ENCODE measurements around the gene DCAF6. TPM values are rescaled to one million over a fixed set of nuclear protein-coding genes. Genes with fewer than 3 reads are reported as not detected.
A peak's percentile ranks its signal among the peaks of the same experiment; 100 is the strongest.

Gene DCAF6
- total RNA-seq, 1 donor from 2014 or later: 53.7 TPM

- DNase-seq (ENCODE audit: low spot score): no peak
Measured at GRCh38 chr1:168105846-168106245, 169.4 kb downstream of the DCAF6 start.

- no peak for DNase-seq (ENCODE audit: low spot score)
Measured at GRCh38 chr1:168106274-168106673, 169.8 kb downstream of the DCAF6 start.

DNA sequence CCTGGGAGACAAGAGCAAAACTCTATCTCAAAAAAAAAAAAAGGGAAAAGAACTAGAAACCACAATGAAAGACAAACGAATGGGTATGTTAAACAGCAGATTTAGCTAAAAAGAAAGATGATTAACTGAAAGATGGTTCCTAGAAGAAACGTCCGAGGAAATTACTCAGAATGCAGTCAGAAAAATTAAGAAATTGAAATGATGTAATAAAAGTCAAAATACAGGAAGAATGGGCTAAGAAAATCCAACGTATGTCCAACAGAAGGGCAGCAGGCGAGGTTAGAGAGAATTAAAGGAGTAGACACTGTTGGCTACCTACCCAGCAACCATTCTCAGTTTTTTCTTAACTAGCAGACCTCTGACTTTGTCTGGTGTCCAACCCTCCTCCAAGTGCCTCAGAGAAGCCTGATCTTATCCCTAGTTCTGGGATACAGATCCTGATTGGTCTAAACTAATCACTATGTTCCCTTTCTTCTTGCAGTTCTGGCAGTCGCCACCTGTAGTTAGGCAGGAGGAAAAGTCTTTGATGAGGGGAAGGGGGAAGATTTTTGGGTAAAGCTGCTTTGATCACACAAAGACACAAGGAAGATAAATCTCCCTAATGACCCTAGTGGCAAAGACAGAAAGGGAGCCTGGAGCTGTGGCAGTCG is 174.5 kb downstream of the DCAF6 start:
- no peak for DNase-seq (ENCODE audit: low spot score)

DNA sequence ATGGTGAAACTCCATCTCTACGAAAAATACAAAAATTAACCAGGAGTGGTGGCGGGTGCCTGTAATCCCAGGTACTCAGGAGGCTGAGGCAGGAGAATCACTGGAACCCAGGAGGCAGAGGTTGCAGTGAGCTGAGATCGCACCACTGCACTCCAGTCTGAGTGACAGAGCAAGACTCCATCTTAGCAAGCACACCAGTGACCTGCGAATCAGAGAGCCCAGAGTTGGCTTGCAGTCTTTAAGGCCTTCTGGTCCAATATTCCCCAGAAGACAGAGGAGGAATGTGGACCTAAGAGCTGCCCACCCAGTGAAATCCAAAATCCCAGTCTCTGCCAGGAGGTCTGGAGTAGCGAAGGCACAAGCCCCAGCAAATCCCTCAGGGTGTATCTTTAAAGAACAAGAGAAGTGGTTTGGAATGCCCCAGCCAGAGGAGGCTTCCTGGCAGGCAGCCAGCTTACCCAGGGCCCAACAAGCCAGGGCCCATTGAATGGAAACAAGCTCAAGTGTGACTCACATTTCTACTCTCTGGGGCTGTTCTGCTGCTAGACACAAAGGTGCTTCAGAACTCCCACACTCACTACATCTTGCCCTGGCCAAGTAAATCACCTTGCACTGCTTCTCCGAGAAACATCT is 176.3 kb downstream of the DCAF6 start:
- DNase-seq (ENCODE audit: low spot score): peak; percentile 71

DNA sequence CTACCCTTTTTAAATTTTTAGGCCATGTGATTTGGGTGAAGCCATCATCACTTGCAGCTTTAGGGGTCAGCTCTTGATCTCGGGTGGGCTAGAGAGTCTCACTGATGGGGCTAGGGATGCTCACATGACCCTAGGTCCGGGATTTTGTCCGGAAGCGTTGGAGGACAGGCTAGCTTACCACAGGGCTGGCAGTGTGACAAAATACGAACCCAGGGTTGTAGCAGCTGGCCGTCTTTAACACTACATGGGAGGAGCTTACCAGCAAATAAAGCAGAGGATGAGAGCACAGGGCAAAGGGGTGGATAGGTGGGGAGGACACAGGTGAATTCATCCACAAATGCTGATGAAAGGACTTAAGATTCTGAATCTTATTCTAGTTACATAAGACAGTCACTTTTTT is 178.4 kb downstream of the DCAF6 start:
- no peak for DNase-seq (ENCODE audit: low spot score)

DNA sequence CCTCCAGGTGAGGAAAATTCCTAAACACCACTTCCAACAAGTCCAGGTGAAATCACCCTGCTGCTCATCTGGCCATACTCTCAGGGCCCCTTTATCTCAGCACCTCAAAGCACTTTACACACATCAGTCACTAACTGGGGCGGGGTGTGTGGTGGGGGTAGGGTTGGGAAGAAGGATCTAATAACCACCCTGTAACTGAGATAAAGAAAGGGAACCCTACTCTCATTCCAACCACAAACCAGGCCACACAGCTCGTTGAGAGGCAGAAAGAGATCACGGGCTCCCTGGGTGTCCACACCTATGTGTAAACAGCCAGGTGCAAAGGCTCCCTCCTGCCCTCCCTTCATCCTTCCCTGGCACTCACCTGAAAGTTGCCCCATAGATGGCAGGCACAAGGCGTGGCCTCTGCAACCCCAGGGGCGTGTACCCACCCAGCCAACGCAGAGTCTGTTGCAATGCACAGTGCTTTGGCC is 179.9 kb downstream of the DCAF6 start:
- DNase-seq (ENCODE audit: low spot score): no peak

DNA sequence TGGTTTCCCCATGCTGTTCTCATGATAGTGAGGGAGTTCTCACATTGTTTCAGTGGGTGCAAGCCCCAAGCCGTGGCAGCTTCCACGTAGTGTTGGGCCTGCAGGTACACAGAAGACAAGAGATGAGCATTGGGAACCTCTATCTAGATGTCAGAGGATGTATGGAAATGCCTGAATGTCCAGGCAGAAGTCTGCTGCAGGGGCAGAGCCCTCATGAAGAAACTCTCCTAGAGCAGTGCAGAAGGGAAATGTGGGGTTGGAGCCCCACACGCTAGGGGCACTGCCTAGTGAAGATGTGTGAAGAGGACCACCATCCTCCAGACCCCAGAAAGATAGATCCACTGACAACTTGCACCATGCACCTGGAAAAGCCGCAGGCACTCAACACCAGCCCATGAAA is 183.3 kb downstream of the DCAF6 start:
- DNase-seq (ENCODE audit: low spot score): no peak

GRCh38 chr1:168121401-168122011 is 185.0 kb downstream of the DCAF6 start:
- DNase-seq (ENCODE audit: low spot score): peak; percentile 62

DNA sequence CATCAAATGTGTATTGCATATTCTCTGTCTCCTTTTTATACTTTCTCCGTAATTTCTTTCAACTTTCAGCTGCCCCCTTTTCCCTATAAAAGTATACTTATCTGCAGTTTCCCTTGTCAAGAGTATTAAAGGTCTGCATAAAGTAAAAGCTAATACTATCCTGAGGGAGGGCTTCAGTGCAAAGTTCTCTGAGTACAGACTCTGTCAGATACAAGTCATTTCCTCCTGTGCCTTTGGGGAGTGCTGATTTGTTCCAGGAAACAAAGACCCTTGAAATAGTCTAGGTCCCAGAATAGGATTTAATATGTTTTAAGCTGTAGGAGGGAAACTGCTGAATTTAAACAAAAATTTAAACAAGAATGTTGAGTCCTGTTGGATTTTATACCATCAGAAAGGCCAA is 188.6 kb downstream of the DCAF6 start:
- no peak for DNase-seq (ENCODE audit: low spot score)

Other genes with a start within 250 kb of the DCAF6 start
- 99.4 TPM for gene MPZL1, start 214.7 kb upstream of the DCAF6 start, total RNA-seq
- 0.13 TPM for gene ADCY10, start 22.5 kb upstream of the DCAF6 start, total RNA-seq
- 66.3 TPM for gene MPC2, start 389 bp downstream of the DCAF6 start, total RNA-seq
- gene GPR161, start 200.2 kb downstream of the DCAF6 start, total RNA-seq: 7.6 TPM
- 30.4 TPM for gene TIPRL, start 242.3 kb downstream of the DCAF6 start, total RNA-seq